HuH-7 (cell line): ENCODE results near the gene GATA2.

Experiments
- DNase-seq: peaks from one replicate; pipeline ENCODE4 v3.0.0; 2011; ENCODE audit warnings: low spot score

Gene GATA2

DNA sequence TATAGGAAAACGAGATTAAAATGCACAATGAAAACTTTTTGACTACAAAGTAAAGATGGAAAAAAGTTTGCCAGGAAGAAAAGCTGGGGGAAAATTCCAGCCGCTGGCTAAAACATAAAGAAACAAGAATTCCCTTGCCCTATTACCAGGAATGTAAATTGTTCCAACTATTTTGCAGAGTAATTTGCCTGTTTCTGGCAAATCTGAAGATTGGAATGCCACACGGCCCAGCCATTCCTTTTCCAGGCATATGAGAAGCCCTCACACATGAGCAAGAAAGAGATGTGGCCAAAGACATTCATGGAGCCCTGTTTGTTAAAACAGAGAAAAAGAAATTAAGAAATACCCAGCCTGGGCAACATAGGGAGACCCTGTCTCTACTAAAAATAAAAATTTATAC lies 8.4 kb upstream of the GATA2 start:
- DNase-seq: no peak

DNA sequence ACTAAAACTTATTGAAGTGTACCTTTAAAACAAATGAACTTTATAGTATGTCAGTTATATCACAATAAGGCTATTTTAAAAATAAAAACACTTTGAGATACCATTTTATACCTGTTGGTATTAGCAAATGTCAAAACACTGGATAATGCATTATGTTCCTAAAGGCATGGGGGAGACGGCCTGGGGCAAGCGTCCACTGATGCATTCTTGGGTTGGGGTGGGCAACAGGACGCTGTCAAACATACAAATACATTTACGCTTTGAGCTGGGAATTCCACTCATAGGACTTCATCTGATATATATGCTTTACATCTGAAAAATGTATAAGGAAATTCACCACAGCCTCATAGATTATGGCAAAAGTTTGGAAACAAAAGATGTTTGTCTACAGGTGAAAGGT lies 7.6 kb upstream of the GATA2 start:
- DNase-seq: no peak

DNA sequence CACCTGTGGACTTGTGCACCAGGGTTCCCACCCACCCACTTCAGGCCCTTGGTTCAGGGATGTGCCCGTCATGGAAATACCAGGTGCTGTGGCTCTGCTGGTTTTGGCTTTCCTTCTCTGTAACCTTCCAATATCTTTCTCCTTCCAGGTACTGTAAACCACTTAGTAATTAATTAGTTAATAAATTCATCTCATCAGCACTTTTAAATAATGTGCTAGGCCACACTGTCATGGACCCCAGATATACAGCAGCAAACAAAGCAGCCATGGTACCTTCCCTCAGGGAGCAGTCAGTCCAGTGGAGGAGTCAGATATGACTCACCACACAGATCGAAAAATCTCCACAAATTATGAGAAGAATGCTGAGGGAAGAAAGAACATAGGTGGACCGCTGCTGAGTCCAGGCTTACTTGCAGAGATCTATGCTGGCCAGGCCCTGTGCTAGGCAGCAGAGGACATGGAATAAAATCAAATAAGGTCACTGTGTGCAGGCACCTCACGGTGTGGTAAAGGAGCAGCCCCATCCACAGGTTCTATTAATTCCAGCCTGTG lies 6.8 kb upstream of the GATA2 start:
- no peak for DNase-seq

DNA sequence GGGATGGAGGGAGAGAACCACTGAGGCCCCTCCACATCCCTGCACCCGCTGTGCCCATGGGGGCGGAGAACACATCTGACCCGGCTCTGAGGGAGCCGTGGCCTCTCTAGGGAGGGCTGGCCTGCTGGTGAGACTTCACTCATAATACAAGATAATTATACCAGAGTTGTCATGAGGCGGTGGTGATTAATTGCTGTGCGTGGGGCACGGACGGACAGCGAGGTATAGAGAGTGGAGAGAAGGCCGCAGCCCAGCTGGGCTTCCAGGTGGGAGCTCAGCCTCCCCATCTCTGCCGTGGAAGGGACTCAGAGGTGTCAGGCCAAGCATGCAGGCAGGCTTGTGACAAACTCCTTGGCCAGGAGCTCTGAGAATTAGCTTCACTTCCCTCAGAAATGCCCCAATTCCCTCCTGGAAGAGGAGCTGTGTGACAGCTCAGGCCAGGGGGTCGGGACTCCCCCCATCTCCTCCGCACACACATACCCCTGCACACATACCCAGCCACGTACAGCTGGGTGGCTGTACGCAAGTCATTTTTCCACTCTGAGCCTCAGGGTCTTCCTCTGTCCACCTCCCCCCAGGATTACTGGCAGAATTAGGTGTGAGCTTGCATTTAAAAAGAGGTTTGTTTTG lies 6.0 kb upstream of the GATA2 start:
- no peak for DNase-seq

DNA sequence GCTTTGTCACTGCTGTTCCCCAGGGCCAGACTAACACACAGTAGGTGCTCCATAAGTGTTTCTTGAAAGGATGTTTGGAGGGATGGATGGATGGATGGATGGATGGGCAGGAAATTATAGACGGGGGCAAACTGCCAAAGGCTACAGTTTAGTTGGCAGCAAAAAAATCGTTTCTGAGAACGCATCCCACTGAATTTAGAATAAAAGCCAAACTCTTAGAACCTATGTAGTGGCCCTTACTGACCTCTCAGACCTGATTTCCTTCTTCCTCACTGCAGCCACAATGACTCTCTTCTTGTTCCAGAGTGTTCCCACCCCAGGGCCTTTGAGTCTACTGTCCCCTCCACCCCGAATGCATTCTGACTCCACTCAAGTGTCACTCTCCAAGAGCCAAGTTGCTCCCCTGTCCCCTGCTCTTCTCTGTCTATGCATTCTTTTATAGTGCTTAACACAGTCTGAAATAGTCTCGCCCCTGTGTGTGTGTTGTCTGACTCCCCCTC lies 5.2 kb upstream of the GATA2 start:
- no peak for DNase-seq

DNA sequence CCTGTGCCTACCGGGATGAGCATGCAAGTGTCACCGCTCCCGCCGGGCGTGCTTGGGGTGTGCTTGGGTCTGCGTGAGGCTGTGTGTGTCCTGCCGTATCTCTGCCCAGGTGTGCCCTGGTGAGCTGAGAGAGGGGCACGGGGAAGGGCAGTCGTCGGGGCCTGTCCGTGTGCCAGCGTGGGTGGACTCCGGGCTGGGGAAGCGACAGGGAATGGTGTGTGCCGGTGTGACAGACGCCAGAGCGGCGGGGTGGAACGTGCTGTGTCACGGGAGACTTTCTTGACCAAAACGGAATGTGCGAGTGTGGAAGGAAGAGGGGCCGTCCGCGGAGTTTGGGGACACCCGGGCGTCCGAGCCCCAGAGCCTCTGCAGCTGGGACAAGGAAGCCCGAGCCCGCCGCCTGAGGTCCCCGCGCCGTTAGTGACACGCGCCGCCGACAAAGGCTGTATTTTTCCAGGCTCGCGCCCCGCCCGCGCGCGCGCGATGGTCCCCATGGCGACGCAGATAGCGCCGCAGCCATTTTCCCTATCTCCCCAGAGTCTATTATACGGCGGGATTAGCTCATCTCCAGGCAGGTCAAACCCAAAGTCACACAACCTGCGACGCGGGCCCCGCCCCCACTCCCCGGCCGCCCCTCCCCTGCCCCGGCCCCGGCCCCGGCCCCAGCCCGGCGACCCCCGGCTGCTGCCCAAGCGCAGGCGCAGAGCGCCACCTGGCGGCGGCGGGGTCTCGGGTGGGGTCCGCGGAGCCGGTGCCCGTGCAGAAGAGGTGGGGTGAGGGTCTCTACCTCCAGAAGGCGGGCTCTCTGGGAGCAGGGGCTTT lies 4.5 kb upstream of the GATA2 start:
- DNase-seq: peak; percentile 96

DNA sequence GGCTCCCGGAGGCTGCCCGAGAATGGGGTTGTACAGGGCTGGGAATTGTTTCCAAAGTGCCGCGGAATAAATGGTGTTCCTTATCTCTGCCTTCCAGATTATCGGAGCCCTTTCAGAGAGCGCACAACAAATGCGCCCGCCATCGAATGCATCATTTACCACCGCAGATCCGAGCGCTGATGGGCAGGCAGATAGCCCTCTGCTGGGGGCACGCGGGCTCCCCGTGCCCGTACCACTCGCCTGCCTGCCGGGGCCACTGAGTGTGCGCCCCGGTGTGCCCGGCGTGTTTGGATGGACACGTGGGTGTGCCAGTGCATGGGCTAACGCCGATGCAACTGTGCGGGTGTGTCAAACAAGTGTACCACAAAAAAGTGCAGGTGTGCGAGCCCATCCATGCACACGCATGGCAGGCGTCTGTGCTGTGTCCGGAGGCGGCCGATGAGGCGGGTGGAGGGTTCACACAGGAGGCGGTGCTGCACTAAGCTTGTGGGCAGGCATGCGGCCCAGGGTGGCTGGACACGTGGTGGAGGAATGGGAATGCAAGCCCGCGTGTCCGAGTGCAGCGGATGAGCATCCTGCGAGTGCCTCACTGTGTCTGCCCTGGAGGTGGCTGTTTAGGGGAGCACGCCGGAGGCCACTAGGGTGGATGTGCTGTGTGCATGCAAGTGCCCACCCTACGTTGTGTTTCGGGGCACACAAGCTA lies 3.8 kb upstream of the GATA2 start:
- DNase-seq: no peak

DNA sequence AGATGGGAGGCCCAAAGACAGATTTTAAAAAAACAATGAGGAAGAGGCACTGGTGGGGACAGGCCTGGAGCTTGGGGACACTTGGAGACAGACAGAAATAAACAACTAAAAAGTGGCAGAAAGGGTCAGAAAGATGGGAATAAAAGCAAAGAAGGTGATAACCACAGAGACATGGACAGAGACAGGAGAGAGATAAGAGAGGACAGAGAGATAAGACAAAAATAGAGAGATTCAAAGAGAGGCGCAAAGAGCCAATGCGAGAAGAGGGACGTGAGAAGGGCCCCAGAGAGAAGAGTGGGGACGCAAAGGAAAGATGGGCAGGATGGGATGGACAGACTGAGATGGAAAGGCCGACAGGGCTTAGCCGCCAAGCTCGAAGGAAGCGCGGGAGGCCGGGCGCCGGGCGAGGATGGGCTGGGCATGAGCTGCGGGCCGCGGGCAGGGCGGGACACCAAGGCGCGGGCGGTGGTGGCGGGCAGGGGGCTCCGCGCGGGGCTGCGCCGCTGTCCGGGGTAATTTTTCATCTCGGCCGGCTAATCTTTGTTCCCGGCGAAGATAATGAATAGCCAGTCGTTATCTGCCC lies 3.1 kb upstream of the GATA2 start:
- DNase-seq: no peak

DNA sequence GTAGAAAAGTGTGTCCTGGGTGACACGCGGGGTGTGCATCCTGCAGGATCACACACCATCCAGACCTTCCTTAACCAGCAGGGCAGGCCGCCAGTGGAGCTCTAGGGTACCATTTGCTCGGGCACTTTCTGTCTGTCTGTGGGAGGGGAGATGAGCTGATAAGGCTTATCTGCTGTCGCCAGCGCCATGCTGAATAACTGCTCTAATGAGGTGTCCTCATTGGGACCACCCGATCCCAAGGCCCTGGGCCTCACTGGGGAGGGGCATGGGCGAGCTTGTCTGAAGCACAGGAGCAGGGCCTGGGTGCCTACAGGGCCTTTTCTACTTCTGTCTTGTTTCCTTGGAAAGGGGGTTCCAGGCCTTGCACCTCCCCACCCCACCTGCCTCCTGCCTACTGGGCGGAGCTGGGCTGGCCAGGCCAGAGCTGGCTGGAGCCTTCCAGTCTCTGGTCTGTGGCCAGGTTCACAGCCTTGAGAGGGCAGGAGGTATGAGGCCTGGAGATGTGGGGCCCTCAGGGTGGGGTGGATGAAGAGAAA lies 2.5 kb upstream of the GATA2 start:
- no peak for DNase-seq

DNA sequence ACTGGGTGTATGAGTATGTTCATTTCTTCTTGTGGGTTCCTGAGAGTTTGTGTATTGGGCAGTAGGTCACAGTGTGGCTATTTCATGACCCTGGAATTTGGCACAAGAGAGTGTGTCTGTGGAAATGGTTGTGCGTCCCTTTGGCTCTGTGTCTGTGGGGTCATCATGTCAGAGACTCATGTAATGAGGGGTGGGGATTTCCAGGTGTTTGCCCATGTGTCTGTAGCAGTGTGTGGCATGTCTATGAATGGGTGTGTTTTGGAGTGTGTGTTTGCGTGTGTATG lies 1.3 kb upstream of the GATA2 start:
- no peak for DNase-seq

DNA sequence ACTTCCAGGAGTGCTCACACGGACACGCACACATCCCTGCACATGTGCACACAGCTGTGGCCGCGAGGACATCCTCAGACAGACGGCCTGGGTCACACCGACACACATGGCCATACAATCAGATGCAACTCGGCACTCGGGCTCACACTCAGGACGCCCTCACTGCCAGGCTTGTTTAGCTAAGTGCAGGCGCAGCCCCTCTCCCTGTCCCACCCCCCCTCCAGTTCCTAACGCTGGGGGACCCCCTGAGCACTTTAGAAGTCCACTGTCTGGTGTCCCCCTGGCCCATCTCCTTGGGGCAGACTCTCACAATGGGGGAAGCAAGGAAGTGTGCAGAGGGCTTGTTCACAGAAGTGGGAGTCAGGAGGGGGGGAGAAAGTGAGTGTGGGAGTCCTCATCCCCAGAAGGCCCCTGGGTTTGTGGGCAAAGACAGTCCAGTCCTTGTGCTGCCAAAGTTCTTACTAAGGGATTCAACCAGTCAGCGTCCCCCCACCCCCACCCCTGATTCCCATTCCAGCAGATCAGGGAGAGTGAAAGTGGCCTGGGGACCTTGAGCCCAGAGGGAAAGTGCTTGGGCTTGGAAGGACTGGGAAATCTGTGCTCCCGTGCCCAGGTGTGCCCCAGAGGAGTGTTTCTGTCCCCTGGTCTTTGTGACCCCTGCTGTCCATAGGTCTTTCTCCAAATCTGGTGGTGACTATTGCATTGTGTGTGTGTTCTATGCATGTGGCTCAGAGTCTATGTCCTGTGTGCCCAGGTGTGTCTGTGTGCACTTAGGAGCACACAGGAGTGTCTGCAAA lies 767 bp upstream of the GATA2 start:
- DNase-seq: no peak

DNA sequence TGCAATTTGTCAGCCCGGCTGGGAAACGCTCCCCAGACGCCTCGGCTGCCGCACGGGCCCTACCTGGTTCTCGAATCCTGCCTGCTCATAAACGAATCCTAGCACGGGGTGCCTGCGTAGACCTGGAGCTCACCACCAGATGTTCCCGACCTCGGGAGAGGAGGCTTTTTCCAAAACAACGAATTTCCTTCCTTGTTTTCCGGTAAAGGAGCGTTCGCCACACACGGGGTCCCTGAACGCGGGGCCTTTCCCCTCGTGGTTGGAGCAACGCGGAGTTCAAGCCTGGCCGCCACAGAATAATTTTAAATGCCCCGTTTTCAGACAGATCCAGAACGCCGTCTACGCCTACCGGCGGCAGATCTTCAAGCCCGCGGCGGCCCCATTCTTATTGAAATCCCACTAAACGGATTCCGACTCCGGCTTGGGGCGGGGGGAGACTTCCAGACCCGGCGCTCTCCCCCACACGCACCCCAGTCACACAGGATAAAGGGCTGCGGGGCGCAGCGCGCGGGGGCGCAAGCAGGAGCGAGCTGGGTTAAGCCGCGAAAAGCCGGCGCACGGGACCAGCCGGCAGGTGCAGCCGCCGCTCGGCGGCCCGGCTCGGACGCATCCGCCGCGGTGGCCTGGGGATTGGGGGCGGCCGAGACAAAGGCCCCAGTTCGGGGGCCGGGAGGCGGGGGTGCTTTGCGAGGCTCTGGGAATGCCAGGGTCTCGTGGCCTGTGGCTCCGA lies 895 bp downstream of the GATA2 start:
- no peak for DNase-seq

DNA sequence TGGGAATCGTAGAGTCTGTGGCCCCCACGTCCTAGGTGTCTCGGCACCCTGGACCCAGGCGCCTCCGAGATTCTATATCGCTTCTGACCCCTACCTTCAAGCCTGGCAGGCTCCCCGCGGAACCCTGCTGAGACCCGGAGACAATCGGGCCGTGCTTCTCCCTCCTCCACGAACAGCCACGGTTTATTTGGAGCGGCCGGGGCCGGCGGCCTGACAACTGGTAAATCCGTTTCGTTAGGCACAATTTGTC lies 1.4 kb downstream of the GATA2 start:
- no peak for DNase-seq

DNA sequence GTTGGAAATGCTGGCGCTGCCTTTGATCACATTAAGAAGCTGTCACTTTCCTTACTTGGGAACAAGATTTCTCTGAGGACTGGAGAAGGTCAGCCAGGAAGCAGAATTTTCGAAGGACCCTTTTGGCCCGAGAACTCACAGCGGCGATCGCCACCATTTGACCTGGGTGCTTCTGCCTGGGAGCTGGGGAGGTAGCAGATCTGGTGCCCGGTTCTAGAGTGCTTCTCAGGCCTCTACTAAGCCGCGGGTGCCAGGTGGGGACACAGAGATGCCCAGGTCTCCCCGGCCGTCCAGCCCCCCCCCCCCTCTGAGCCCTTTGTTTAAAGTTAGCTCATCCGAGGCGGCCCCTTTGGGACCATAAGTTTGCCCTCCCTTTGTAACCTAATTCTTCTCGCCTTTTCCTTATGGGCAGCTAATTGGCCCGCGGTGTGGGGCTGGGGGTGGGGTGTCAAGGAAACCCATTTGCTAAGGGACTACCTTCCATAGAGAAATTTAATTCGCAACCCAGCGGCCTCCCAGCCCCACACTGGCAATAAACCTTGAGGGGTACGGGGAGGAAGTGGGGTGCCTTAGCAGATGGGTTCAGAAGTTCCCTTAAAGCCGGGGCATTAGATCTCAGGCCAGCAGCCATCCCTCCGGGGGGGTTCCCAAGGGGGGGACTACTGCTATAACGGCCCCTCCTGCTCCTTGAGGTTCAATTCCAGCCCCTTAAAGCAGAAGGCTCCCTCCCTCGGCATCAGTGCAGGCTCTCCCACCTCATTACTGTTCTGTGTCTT lies 1.9 kb downstream of the GATA2 start:
- no peak for DNase-seq

DNA sequence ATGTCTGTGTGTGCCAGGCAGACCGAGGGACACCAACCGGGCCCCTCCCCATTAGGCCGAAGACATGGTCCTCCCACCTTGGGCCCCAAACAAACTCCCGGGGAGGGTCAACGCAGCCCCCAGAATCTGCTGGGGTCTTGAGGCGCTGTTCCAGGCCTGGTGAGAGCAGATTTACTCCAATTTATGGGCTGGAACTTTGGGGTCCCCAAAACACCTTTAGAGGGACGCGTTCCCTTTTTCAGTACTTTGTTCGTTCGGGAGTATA lies 2.4 kb downstream of the GATA2 start:
- no peak for DNase-seq

DNA sequence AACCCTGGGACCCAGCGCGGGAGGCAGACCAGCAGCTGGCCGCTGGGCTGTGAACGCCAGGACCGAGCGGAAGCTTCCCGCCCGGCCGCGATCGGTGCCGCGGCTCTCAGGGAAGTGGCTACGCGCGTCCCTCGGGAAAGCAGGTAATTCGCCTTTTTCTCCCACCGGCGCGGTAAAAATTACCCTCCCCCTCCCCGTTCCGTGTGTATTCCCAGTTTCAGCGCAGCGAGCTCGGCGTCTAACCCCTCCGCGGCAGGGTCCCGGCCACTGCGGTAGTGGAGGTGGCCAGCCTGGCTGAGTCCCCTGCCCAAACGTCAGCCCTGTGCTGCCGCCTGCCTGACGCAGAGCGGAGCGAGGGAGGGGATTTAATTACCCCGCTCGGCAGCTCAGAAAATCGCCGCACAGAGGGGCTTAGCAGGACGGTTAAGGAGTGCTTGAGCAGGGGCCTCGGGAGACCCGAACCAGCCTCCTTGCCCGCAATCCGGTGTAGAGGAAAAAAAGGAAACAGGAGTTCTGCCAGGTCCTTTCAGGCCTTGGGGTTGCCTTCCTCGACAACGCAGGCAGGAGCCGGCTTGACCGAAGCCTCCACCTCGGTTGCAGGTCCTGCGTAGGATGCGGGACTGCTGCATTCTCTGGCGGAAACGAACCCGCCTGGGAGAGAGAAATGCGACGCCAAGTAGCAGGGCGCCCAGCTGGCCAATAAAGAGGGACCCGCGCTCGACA lies 2.9 kb downstream of the GATA2 start:
- peak; percentile 85 for DNase-seq

DNA sequence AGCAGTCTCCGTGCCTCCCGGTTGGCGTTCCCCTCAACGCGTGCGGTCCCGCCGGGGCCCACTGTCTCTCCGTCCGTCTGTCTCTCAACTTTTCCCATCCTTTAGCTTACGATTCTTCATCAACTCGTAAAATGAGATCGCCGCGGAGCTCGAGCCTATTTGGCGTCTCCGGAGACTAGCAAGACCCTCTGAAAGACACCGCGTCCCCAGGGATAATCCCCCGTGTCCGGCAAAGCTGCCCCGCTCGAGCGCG lies 3.4 kb downstream of the GATA2 start:
- no peak for DNase-seq

DNA sequence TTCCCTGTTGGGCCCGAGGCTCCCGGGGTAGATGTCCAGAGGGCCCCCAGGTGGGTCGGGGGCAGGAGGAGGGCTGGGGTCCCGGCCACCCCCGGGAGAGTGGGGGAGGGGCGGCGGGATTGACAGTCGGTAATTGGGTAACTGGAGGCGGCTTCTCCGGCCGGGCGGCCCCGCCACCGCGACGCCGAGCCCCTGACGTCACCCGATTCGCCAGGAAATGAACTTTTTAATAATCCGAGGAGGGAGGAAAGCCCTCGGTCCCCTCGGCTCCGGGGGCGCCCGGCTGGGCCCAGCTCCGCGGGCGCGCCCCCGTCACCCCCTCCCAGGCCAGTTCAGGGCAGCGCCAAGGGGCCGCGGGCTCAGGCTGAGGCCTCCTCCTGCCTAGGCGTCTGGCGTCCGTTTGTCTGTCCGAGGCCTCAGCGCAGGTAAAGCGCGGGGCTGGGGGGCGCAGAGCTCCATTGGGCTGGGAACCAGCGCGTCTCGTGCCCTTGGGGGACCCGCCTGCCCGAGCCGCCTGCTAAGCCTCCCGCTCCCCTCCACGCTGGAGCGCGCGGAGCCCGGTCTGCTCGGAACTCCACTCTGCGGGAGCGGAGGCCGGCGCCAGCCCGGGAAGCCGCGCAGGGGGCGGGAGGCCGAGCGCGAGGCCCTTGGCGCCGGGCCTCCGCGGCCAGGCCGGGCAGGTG lies 3.9 kb downstream of the GATA2 start:
- DNase-seq: peak; percentile 89

DNA sequence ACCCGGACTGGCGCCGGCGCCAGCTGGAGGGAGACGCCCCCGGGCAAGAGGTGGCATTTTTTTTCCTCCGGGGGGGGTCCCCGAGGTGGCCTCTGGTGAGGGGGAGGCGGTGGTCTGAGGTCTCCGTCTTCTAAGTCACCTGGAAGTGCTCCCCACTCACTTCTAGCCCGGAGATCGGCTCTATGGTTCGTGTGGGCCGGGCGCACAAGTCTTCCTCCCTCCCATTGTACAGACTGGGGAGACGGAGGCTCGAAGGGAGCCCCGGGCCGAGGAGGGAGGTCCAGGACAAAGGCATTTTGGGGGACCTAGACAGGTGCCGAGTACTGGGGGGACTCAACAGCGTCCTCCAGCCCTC lies 4.4 kb downstream of the GATA2 start:
- DNase-seq: peak; percentile 60
